DMS 273 treated with DMSO at 0.1 percent for 48 hours (cell line): Measurements from ENCODE around the gene DAPK3.
A peak's percentile ranks its signal among the peaks of the same experiment; 100 is the strongest.
"Not testable (repeated sequence)": the region's sequence is repeated elsewhere in the genome, so short reads cannot be mapped to it uniquely, and the experiment has no call there.

Source experiments
- DNase-seq: peaks from one replicate; lab custom pipeline; 2025; lab: John Stamatoyannopoulos, UW

DAPK3 gene

GRCh38 chr19:4005436-4005835 is 34.5 kb upstream of the DAPK3 start:
- DNase-seq = not testable (repeated sequence)

GRCh38 chr19:4000798-4001197 is 29.9 kb upstream of the DAPK3 start:
- DNase-seq = not testable (repeated sequence)

DNA sequence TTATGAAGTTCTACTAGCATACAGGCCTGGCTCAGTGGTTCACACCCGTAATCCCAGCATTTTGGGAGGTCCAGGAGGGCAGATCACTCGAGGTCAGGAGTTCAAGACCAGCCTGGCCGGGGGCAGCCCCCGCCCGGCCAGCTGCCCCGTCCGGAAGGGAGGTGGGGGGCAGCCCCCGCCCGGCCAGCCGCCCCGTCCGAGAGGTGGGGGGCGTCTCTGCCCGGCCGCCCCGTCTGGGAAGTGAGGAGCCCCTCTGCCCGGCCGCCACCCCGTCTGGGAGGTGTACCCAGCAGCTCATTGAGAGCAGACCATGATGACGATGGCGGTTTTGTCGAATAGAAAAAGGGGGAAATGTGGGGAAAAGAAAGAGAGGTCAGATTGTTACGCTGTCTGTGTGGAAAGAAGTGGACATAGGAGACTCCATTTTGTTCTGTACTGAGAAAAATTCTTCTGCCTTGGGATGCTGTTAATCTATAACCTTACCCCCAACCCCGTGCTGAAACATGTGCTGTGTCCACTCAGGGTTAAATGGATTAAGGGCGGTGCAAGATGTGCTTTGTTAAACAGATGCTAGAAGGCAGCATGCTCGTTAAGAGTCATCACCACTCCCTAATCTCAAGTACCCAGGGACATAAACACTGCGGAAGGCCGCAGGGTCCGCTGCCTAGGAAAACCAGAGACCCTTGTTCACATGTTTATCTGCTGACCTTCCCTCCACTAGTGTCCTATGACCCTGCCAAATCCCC is 27.9 kb upstream of the DAPK3 start:
- not testable (repeated sequence) for DNase-seq

DNA sequence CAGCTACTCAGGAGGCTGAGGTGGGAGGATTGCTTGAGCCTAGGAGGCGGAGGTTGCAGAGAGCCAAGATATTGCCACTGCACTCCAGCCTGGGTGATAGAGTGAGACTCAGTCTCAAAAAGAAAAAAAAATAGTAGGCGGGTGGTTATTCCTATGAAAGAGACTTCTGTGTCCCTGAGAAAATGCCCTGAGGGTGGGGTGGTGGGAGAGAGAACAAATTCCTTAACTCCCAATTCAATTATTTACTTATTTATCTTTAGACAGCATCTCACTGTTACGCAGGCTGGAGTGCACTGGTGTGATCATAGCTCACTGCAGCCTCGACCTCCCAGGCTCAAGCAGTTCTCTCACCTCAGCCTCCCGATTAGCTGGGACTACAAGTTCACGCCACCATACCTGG is 24.7 kb upstream of the DAPK3 start:
- no peak for DNase-seq

- DNase-seq = no peak
Measured at GRCh38 chr19:3990815-3991117, 19.9 kb upstream of the DAPK3 start.

- peak; percentile 61 for DNase-seq
Measured at GRCh38 chr19:3987619-3988371, 16.9 kb upstream of the DAPK3 start.

DNA sequence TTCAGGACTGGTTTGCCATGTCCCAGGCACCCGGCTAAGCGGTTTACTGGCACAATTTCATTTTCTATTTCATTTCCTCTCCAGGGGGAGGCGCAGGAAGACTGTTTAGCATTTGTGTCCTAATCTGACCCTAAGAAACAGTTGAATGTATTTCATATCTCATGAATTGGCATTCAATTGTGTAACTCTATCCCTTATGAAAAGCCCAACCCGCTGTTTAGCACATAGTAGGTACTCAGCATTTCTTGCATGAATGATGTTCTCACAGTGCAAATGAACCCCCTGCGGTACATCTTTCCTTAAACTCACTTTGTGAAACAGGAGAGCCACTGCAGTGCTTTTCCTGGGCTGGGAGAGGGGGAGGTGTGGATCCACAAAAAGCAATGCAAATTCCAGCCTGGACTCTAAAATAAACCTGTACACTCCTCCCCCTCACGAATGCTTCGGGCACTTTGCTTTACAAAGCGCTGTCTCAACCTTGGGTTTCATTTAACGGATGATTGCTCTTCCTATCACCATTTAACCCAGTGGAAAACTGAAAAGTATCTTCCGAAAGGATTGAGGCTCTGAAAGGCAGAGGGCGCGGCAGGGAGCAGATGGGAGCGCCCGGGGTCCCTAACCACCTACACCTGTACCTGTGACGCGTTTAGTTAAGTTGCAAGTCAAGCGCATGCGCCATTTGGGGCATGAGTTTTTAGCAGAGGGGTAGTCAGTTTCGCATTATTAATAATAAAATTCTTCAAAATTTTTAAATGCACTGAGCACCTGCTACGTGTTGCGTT is 15.6 kb upstream of the DAPK3 start:
- peak; percentile 69 for DNase-seq

- DNase-seq = no peak
Measured at GRCh38 chr19:3985643-3986259, 14.9 kb upstream of the DAPK3 start.

DNA sequence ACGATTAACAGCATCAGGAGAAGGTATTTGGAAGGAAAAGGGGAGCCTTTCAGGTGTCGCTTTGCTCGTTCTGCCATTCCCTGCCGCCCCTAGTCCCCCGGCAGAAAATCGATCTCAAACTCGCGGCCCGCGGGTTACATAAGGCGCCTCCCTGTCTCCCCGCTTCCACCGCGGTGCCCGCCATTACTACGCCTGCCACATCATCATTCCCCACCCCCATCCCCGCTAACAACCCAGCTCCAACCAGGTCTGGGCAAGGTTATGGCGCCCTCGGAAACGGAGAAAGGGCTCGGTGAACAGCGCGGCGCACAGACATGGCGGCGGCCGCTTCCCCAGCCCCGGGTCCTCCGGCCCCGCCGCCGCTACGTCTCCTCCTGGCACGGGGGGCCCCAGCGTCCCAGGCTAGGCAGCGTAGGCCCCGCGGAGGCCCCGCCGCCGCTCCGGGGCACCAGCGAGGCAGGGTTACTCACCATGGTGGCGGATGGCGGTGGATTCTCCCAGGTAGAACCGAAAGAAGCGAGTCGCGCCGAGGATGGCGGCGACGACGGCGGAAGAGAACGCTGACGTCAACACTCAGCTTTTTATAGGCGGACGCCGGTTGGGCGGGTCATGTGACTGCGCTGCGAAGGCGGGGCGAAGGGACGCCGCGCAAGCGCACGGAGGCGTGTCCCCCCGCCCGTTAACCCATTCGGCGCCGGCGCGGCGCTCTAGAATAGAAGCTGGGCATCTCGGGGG is 14.2 kb upstream of the DAPK3 start, which contains the start of gene EEF2:
TSS of gene EEF2 (minus strand) at position 556 of the 735 bp plus-strand sequence. CDS start at position 473, 83 bp downstream.
- peak; percentile 38 for DNase-seq

GRCh38 chr19:3984584-3984907 is 13.6 kb upstream of the DAPK3 start:
- no peak for DNase-seq

GRCh38 chr19:3983936-3984583 is 13.2 kb upstream of the DAPK3 start:
- no peak for DNase-seq

GRCh38 chr19:3983542-3983914 is 12.6 kb upstream of the DAPK3 start:
- no peak for DNase-seq

DNA sequence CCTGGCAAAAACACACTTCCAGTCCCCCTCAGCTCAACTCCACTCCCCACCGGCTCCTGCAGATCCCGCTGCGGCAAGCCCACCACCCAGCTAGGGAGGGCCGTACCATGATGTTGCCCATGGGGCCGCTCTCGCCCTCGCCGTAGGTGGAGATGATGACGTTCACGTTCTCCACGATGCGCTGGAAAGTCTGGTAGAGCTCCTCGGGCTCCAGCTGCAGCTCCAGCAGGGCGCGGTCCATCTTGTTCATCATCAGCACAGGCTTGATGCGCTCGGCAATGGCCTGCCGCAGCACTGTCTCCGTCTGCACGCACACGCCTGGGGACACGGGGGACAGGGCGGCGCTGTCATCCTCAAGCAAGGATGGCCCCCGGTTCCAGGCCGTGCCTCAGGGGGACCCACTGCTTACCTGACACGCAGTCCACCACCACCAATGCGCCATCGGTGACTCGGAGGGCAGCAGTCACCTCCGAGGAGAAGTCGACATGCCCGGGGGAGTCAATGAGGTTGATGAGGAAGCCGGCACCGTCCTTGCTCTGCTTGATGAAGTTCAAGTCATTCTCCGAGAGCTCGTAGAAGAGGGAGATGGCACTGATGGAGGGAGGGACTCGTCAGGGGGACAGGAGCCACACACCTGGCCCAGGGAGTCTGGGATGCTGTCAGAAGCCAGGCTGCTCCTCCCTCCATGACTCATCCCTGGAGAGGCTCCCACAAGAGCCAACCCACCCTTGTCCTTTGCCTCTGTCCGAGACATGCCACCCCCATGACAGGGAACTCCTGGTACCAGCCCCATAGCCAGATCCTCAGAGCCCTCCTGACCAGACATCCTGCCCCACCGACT is 12.0 kb upstream of the DAPK3 start:
- DNase-seq = no peak

DNA sequence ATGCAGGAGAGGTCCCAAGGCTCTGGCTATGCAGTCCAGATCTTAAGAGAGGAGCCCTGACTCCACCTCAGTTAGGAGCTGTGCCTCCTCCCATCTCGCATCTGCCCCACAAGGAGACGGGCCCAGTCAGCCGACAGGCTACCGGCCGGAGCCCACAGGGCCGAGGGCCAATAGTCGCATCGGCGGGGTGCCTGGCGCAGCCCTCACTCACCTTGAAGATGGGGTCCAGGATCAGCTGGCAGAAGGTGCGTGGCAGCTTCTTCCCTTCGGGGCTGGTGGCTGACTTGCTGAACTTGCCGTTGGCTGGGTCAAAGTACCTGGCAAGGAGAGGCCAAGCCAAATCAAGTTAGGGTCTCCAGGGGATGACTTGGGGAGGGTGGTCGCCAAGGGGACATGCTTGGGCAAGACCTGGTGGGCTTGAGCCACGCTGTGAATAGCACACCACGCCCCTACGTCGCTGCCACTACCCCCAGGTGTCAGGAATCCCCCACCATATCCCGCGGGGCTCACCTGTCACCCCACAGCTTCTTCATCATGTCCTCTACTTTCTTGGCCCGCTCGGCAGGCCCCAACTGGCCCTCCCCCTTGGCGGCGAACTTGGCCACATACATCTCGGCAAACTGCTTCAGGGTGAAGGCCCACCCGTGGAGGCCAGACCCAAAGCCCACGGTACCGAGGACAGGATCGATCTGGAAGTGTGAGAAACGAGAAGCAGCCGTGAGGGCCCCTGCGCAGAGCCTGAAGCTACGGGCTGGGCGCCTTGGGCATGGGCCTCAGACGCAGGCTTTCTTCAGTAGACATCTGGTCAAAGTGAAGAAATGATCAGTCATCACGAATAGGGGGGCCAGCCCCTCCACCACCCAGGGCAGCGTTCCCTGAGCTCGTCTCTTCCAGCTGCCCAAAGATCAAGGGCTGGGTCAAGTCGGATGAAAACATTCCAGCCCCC is 11.1 kb upstream of the DAPK3 start:
- DNase-seq = no peak

DNA sequence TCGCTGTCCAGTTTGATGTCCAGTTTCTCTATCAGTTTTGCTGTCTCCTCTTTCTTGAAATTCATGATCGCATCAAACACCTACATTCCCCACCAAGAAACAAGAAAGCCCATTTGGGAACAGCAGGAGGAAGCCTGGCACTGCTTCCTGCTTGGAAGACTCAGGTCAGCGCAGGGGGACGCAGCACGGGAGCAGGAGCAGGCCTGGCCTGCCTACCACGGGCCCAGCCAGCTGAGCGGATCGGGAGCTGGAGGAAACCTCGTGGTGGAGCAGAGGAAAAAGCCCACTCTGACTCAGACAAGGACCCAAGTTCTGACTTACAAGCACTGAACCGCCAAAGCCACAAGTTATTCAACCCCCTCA is 10.5 kb upstream of the DAPK3 start:
- no peak for DNase-seq

- DNase-seq = no peak
Measured at GRCh38 chr19:3980353-3981251, 9.7 kb upstream of the DAPK3 start.

- DNase-seq = no peak
Measured at GRCh38 chr19:3979674-3980352, 8.9 kb upstream of the DAPK3 start.

- DNase-seq = no peak
Measured at GRCh38 chr19:3979289-3979673, 8.4 kb upstream of the DAPK3 start.
